ENCODE data around the gene CHD1. TPM values are rescaled to one million over a fixed set of nuclear protein-coding genes. Genes with fewer than 3 reads are reported as not detected.

CHD1 gene
- total RNA-seq, 1 donor from 2014 or later: 32.8 TPM

DNA sequence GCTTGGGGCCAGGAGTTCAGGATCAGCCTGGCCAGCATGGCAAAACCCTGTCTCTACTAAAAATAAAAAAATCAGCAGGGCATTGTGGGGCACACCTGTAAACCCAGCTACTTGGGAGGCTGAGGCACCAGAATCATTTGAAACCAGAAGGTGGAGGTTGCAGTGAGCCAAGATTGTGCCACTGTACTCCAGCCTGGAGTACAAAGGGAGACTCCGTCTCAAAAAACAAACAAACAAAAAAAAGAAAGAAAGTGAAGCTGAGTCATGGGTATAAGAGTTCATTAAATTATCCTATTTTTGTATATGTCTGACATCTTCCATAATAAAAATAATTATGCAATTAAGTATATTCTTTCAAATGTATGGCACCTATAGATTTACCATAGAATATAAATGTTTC, 37.2 kb downstream of the CHD1 start:
- H3K4me1 ChIP-seq: no peaks in the 10 kb centered on the region
- peaks cover 100% of the 10 kb centered on the region for H3K36me3 ChIP-seq
- H3K27me3 ChIP-seq (ENCODE audit: low read depth): no peaks in the 10 kb centered on the region
- ATAC-seq: no peak
- H3K4me3 ChIP-seq: no peak overlapping the region
- H3K27ac ChIP-seq: no peak overlapping the region
- intact Hi-C loops (cut with DNase I): no loop called here
- H3K9me3 ChIP-seq: no peaks in the 10 kb centered on the region
- no peak for DNase-seq
- TF ChIP-seq, protein P1, sequence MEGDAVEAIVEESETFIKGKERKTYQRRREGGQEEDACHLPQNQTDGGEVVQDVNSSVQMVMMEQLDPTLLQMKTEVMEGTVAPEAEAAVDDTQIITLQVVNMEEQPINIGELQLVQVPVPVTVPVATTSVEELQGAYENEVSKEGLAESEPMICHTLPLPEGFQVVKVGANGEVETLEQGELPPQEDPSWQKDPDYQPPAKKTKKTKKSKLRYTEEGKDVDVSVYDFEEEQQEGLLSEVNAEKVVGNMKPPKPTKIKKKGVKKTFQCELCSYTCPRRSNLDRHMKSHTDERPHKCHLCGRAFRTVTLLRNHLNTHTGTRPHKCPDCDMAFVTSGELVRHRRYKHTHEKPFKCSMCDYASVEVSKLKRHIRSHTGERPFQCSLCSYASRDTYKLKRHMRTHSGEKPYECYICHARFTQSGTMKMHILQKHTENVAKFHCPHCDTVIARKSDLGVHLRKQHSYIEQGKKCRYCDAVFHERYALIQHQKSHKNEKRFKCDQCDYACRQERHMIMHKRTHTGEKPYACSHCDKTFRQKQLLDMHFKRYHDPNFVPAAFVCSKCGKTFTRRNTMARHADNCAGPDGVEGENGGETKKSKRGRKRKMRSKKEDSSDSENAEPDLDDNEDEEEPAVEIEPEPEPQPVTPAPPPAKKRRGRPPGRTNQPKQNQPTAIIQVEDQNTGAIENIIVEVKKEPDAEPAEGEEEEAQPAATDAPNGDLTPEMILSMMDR (IDR thresholded peaks at IDR 0.05): no peak

DNA sequence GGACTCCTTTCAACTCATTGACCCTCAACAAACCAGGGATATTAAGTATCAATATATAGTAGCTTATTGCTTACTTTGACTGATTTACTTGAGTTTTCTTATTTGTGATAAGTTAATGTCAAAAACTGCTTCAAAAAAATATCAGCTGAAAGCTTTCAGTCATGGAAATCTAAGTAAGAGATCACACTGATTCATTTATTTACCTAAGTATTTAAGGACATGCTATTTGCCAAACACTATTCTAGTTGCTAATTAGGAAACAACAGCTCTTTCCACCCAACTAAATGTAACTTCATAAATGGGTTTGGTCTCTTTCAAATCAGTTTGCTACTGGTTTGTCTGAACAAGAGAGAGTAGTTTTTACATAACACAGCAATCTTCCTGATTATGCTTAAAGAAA, 48.2 kb downstream of the CHD1 start:
- no peak overlapping the region for H3K4me3 ChIP-seq
- H3K4me1 ChIP-seq: no peaks in the 10 kb centered on the region
- peaks cover 98% of the 10 kb centered on the region for H3K36me3 ChIP-seq

DNA sequence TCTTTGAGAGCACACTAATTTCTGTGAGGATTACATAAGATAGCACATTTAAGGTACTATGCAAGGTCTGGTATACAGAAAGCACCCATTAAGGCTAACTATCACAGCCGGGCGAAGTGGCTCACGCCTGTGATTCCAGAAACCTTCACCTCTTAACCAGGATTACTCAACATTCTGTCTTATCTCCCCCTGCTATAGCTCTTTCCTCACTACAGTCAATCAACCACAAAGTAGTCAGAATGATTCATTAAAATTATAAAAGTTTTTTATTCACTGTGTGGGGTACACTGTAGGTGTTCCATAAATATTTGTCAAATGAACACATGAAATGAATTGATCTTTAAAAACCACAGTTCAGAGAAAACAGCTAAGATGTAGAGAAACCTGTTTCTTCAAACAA, 48.7 kb downstream of the CHD1 start:
- H3K36me3 ChIP-seq: peaks cover 98% of the 10 kb centered on the region
- ATAC-seq (peak in 1 of 2 donors; percentile 83), DNase-seq (no peak)
- TF ChIP-seq, protein P1 (IDR thresholded peaks at IDR 0.05): no peak
- intact Hi-C loops (cut with DNase I): no loop called here
- H3K27me3 ChIP-seq (ENCODE audit: low read depth): no peaks in the 10 kb centered on the region
- no peak overlapping the region for H3K27ac ChIP-seq
- no peak overlapping the region for H3K4me3 ChIP-seq
- H3K4me1 ChIP-seq: no peaks in the 10 kb centered on the region
- no peaks in the 10 kb centered on the region for H3K9me3 ChIP-seq

More for the DNA sequence above, 48.2 kb downstream of the CHD1 start:
- peak in 1 of 2 donors; percentile 52 for ATAC-seq
- DNase-seq: no peak
- TF ChIP-seq, protein P1 (IDR thresholded peaks at IDR 0.05): no peak
- H3K9me3 ChIP-seq: no peaks in the 10 kb centered on the region
- intact Hi-C loops (cut with DNase I): no loop called here
- no peak overlapping the region for H3K27ac ChIP-seq
- H3K27me3 ChIP-seq (ENCODE audit: low read depth): no peaks in the 10 kb centered on the region

DNA sequence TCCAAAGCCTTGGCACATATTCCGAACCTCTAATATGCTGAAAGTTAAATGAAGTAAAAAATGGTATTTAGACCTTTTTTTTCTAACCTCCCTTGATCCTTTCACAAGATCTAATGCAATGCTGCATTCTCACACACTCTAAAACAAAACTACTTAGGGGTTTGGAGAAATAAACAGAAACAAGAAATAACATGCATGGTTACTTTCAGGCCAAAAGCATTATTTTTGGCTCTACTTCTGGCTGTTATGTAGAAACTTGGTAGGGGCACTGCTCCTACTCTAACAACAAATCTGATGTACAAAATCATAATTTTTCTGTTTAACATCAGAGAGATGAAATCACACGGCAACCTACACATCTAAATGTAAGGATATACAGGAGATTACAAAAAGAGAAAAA, 51.2 kb downstream of the CHD1 start:
- no peak for ATAC-seq
- no peaks in the 10 kb centered on the region for H3K9me3 ChIP-seq
- no peak for DNase-seq
- no peak overlapping the region for H3K27ac ChIP-seq
- intact Hi-C loops (cut with DNase I): no loop called here
- H3K27me3 ChIP-seq (ENCODE audit: low read depth): no peaks in the 10 kb centered on the region
- no peak overlapping the region for H3K4me3 ChIP-seq
- TF ChIP-seq, protein P1 (IDR thresholded peaks at IDR 0.05): no peak
- H3K36me3 ChIP-seq: peaks cover 100% of the 10 kb centered on the region
- no peaks in the 10 kb centered on the region for H3K4me1 ChIP-seq

DNA sequence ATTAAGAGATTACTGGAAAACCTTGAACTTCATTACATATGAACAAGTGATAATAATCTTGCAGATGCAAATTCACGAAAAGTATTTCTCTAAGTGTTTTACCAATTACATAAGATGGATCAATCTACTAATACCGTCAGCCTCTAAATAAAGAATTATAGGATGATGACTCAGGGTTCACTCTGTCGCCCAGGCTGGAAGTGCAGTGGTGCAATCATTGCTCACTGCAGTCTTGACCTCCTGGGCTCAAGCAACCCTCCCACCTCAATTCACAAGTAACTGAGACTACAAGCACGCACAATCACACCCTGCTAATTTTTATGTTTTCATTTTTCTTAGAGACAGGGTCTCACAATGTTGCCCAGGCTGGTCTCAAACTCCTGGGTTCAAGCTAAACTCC, 56.1 kb downstream of the CHD1 start:
- TF ChIP-seq, protein P1 (IDR thresholded peaks at IDR 0.05): no peak
- ATAC-seq: no peak
- Histone ChIP-seq H3K36me3 (peaks cover 100% of the 10 kb centered on the region), H3K4me3 (no peak overlapping the region), H3K9me3 (no peaks in the 10 kb centered on the region), H3K4me1 (no peaks in the 10 kb centered on the region), H3K27me3 (ENCODE audit: low read depth) (no peaks in the 10 kb centered on the region), H3K27ac (no peak overlapping the region)
- no peak for DNase-seq
- intact Hi-C loops (cut with DNase I): no loop called here

DNA sequence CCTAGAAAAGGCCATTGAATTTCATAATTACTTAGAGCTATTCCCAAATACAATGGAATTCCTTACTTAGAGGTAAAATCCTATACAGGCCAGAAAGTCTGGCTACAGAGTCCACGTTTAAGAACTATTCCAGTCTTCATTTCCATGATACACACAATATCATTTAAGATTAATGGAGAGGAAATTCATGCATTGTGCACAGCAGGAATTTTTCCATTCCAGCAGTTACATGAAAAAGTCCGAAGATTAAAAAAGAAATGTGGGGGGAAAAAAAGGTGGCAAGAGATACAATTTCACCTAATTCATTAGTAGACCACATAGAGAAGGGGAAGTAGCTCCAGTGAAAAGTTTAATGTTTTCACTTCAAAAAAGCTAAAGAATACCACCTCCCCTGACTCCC, 63.1 kb downstream of the CHD1 start:
- no peak for ATAC-seq
- TF ChIP-seq, protein P1 (IDR thresholded peaks at IDR 0.05): no peak
- Histone ChIP-seq H3K9me3 (no peaks in the 10 kb centered on the region), H3K4me1 (no peaks in the 10 kb centered on the region), H3K36me3 (peaks cover 99% of the 10 kb centered on the region), H3K27me3 (ENCODE audit: low read depth) (no peaks in the 10 kb centered on the region), H3K4me3 (no peak overlapping the region), H3K27ac (no peak overlapping the region)
- intact Hi-C loops (cut with DNase I): no loop called here
- DNase-seq: no peak

All from lower lobe of right lung (tissue), 2 donors.